HL-60 (cell line): Measurements from ENCODE around the gene SNRPA1.

ENCODE experiments used
- CTCF ChIP-seq: IDR thresholded peaks from one replicate; pipeline ENCODE4 v1.5.1; 2011; ENCODE audit warnings: low read length, control low read depth, inconsistent platforms; ENCODE audit not compliant: insufficient read depth
- GABPA ChIP-seq: IDR thresholded peaks from 2 replicates; pipeline ENCODE4 v1.6.1; 2012; ENCODE audit warnings: low read depth

DNA sequence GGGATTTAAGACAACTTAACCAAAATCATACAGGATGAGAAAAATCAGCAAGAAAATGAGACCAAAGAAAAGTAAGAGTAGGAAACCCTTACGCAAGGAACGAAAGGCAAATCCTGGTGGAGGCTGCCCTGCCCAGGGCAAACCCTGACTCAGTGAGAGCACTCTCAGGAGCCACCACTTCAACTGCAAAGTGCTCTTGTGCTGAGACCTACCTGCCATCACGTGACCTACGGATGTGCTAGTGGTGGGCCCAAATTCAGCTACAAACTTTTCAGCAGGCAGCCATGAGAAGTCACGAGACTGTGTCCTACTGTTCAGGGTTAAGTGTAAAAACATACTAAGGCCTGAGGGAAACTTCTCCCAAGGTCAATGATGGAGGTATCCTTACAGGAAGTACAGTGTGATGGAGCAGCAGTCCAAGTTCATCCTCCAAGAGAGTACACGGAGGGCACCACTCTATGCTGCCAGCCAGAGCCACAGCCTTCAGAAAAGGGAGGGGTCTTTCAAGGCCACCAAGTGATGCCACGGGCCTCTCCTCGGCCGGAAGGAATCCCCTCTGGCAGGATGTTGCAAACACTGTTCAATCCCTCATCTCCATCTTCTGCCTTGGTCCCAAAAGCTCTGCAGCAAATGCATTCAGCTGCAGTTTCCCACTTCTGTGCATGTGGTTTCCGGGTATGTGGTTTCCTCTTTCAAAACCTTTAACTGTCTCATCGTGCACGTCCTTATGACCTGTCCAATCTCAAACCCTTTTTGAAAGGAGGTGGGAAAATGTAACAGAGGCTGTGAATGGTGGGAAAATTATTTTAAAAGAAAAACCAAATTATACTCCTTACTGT is 52.7 kb downstream of the SNRPA1 start:
- TF ChIP-seq CTCF (no peak), GABPA (peak; percentile 57; the same call in 1 of the 2 replicates)
